Ecto neural progenitor cell (in vitro differentiated cells): ENCODE measurements around the gene PCP4L1.
"Not testable (repeated sequence)": the region's sequence is repeated elsewhere in the genome, so short reads cannot be mapped to it uniquely, and the experiment has no call there.

Experiments
- DNase-seq: peaks from one replicate; pipeline ENCODE4 v3.0.0-alpha.2; 2018; ENCODE audit warnings: low spot score

The PCP4L1 gene

DNA sequence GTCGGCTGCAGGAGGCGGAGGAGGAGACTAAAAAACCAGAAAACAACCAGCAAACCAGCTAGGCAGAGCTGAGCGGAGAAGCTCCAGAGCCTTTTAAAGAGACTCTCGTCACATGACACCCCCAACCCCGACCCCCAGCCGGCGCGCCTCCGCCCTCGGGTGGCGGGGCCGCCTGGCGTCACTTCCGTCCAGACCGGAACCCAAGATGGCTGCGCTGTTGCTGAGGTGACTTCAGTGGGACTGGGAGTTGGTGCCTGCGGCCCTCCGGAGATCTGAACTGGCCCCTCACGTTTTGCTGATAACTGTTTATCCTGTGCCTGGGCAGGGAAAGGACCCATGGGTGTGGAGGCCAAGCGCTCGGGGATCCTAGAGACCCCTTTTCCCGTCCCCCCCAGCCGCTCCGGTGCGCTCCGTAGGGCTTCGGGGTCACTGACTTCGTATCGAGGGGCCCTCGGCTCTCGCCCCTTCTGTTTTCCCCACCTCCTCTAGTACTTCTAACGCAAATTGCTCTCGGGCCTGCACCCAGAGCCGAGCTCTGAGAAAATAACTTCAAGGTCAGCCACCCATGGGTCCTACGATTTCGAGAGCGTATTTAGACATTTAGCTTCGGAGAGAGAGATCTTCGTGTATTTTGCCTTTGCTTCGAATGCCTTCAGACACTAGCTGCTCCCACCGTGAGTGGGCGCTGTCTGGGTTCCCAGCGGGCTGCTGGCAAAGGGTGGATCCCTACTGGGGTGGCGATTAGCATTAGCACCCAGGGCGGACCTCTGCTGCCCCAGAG, 55.8 kb downstream of the PCP4L1 start, which contains the start of gene SDHC:
SDHC (plus strand) TSS at position 181 of the 781 bp plus-strand sequence; CDS start at position 206, 25 bp downstream.
- peak; percentile 92 for DNase-seq

DNA sequence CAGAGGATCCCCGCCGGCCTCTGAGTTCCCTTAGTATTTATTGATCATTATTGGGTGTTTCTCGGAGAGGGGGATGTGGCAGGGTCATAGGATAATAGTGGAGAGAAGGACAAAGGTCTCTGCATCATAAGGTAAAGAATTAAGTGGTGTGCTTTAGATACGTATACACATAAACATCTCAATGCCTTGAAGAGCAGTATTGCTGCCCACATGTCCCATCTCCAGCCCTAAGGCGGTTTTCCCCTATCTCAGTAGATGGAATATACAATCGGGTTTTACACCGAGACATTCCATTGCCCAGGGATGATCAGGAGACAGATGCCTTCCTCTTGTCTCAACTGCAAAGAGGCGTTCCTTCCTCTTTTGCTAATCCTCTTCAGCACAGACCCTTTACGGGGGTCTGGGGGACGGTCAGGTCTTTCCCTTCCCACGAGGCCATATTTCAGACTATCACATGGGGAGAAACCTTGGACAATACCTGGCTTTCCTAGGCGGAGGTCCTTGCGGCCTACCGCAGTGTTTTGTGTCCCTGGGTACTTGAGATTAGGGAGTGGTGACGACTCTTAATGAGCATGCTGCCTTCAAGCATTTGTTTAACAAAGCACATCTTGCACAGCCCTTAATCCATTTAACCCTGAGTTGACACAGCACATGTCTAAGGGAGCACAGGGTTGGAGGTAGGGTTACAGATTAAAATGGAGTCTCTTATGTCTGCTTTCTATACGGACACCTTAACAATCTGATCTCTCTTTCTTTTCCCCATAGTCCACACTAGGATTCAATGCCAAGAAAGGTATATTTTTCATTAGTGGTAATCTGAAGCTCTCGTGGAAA, 57.5 kb downstream of the PCP4L1 start:
- not testable (repeated sequence) for DNase-seq

DNA sequence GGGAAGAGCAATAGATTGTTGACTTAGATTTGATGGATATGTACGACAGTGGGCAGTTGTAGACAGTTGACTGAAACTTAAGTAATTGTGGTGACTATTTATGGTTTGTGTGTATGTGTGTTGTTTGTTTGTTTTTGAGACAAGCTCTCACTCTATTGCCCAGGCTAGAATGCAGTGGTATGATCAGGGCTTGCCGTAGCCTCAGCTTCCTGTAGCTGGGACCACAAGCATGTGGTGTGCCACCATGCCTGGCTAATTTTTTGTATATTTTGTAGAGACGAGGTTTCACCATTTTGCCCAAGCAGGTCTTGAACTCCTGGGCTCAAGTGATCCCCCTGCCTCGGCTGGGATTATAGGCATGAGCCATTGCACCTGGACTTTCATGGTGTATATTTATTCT, 65.5 kb downstream of the PCP4L1 start:
- DNase-seq = no peak

GRCh38 chr1:161330346-161330745, 71.8 kb downstream of the PCP4L1 start:
- no peak for DNase-seq

DNA sequence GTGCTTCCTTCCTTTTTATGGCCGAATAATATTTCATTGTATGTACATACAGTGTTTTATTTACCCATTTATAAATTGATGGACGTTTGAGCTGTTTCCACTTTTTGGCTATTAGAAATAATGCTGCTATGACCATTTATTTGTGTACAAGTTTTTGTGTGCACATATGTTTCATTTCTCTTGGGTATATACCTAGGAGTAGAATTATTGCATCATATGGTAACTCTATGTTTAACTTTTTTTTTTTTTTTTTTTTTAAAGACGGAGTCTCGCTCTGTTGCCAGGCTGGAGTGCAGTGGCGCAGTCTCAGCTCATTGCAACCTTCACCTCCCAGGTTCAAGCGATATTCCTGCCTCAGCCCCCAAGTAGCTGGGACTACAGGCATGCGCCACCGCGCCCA, 74.6 kb downstream of the PCP4L1 start:
- DNase-seq = no peak
